Measurements from ENCODE around the gene MTO1.
"Not testable (repeated sequence)": the region's sequence is repeated elsewhere in the genome, so short reads cannot be mapped to it uniquely, and the experiment has no call there.

GRCh38 chr6:73542481-73542880 is 80.9 kb downstream of the MTO1 start:
- not testable (repeated sequence) for TF ChIP-seq CTCF (IDR thresholded peaks at IDR 0.05; ENCODE audit: insufficient read depth, low read length, poor library complexity, severe bottlenecking); EZH2phosphoT487 (conservative IDR thresholded peaks at IDR 0.05; ENCODE audit: low read length)

Measured in SU-DHL-6 (cell line).